ENCODE results near the gene RDX. TPM values are rescaled to one million over a fixed set of nuclear protein-coding genes. Genes with fewer than 3 reads are reported as not detected.
A peak's percentile ranks its signal among the peaks of the same experiment; 100 is the strongest.

RDX gene
- polyA plus RNA-seq, 2 of the 4 experiments (the other 2 are of a cell fraction), result 158 to 183 TPM

GRCh38 chr11:110131386-110132123 is 164.9 kb downstream of the RDX start:
- ChIA-PET POLR2A (no interaction called here), CTCF (no interaction called here)
- TF ChIP-seq FOSB (CRISPR knock-in tag; IDR thresholded peaks at IDR 0.05) (no peak), MAFK (IDR thresholded peaks at IDR 0.05; ENCODE audit: partially characterized antibody) (peak; percentile 46), ZNF302 (CRISPR knock-in tag; IDR thresholded peaks at IDR 0.05) (no peak), MAX (IDR thresholded peaks at IDR 0.05) (no peak), RARB (CRISPR knock-in tag; IDR thresholded peaks at IDR 0.05) (no peak), JUN (IDR thresholded peaks at IDR 0.05) (no peak), CTCF (IDR thresholded peaks at IDR 0.05) (no peak)
- Histone ChIP-seq H3K4me2 (no peak overlapping the region), H3K4me1 (peaks cover 22% of the 10 kb centered on the region), H3K27ac (no peak overlapping the region), H3K9me3 (no peaks in the 10 kb centered on the region), H3K4me3 (no peak overlapping the region)
- no peak for FAIRE-seq
- WGBS (ENCODE audit: missing lambda C conversion rate), result 75% methylated on average over 6 of the region's 6 CpGs
- no peak for DNase-seq (ENCODE audit: low read depth in 1 of 2, low spot score in 1 of 2)
- ATAC-seq, result no peak

- WGBS (ENCODE audit: missing lambda C conversion rate), result 85% methylated on average over 10 of the region's 10 CpGs
- FAIRE-seq (no peak), DNase-seq (ENCODE audit: low read depth in 1 of 2, low spot score in 1 of 2) (no peak), ATAC-seq (no peak)
- no peak for TF ChIP-seq HDAC2 (IDR thresholded peaks at IDR 0.05)
- no peak for TF ChIP-seq BHLHE40 (IDR thresholded peaks at IDR 0.05; ENCODE audit: low read depth, low read length)
- no peak for TF ChIP-seq TFCP2L1 (CRISPR knock-in tag; IDR thresholded peaks at IDR 0.05)
- TF ChIP-seq CHD2 (IDR thresholded peaks at IDR 0.05; ENCODE audit: low read length, partially characterized antibody), result no peak
- no peak for TF ChIP-seq POLR2A (IDR thresholded peaks at IDR 0.05; ENCODE audit: low read length)
- no peak for TF ChIP-seq USF2 (IDR thresholded peaks at IDR 0.05)
- no peak for TF ChIP-seq CTCF (IDR thresholded peaks at IDR 0.05)
- TF ChIP-seq NFE2L2 (conservative IDR thresholded peaks at IDR 0.05; ENCODE audit: low read length), result no peak
- no peak for TF ChIP-seq HEYL (CRISPR knock-in tag; IDR thresholded peaks at IDR 0.05)
- no peak for TF ChIP-seq GATA3 (IDR thresholded peaks at IDR 0.05; ENCODE audit: borderline replicate concordance)
- no peak for TF ChIP-seq ELK1 (IDR thresholded peaks at IDR 0.05; ENCODE audit: low read depth, low read length)
- no peak for TF ChIP-seq ZC3H11A (IDR thresholded peaks at IDR 0.05)
- TF ChIP-seq SREBF2 (IDR thresholded peaks at IDR 0.05), result no peak
- no peak for TF ChIP-seq HOXB13 (CRISPR knock-in tag; IDR thresholded peaks at IDR 0.05; ENCODE audit: low read depth)
- no peak for TF ChIP-seq CBX8 (IDR thresholded peaks at IDR 0.05)
- no peak for TF ChIP-seq E2F6 (IDR thresholded peaks at IDR 0.05; ENCODE audit: borderline replicate concordance, low read depth)
- no peaks in the 10 kb centered on the region for H3K9me3 ChIP-seq
- H3K4me3 ChIP-seq, result no peak overlapping the region
- ChIA-PET POLR2A (no interaction called here), CTCF (interaction anchor here (1.0 to 1.2 kb wide), 2 partner anchors 43 to 191 kb away, joined by 3 to 4 read pairs; no protein-coding TSS in a partner anchor)
- peak overlapping the region in 1 of 2 experiments; percentile 37; a peak in 1 of 6 replicates for H3K27ac ChIP-seq
- peaks cover 30% of the 10 kb centered on the region for H3K4me1 ChIP-seq
- H3K4me2 ChIP-seq, result no peak overlapping the region
Measured at GRCh38 chr11:110130642-110131238, 165.7 kb downstream of the RDX start.

All from A549 (cell line).